HL-60 (cell line): ENCODE measurements around the gene FILIP1L.

Experiments
- CTCF ChIP-seq: IDR thresholded peaks from one replicate; pipeline ENCODE4 v1.5.1; 2011; ENCODE audit warnings: low read length, control low read depth, inconsistent platforms; ENCODE audit not compliant: insufficient read depth
- TF ChIP-seq, protein P1 (sequence below): IDR thresholded peaks from 2 replicates; pipeline ENCODE4 v1.6.1; 2012; ENCODE audit warnings: low read depth; ENCODE audit not compliant: insufficient replicate concordance

- TF ChIP-seq CTCF = no peak
- TF ChIP-seq, protein P1, sequence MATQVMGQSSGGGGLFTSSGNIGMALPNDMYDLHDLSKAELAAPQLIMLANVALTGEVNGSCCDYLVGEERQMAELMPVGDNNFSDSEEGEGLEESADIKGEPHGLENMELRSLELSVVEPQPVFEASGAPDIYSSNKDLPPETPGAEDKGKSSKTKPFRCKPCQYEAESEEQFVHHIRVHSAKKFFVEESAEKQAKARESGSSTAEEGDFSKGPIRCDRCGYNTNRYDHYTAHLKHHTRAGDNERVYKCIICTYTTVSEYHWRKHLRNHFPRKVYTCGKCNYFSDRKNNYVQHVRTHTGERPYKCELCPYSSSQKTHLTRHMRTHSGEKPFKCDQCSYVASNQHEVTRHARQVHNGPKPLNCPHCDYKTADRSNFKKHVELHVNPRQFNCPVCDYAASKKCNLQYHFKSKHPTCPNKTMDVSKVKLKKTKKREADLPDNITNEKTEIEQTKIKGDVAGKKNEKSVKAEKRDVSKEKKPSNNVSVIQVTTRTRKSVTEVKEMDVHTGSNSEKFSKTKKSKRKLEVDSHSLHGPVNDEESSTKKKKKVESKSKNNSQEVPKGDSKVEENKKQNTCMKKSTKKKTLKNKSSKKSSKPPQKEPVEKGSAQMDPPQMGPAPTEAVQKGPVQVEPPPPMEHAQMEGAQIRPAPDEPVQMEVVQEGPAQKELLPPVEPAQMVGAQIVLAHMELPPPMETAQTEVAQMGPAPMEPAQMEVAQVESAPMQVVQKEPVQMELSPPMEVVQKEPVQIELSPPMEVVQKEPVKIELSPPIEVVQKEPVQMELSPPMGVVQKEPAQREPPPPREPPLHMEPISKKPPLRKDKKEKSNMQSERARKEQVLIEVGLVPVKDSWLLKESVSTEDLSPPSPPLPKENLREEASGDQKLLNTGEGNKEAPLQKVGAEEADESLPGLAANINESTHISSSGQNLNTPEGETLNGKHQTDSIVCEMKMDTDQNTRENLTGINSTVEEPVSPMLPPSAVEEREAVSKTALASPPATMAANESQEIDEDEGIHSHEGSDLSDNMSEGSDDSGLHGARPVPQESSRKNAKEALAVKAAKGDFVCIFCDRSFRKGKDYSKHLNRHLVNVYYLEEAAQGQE = no peak
Observed at GRCh38 chr3:99873269-99874102, 240.8 kb downstream of the FILIP1L start.
